Mucosa of rectum (tissue), 2 donors: ENCODE results near the gene MACROD2.

Experiments
- H3K27ac ChIP-seq, 2 donors: one replicate each; pipeline ENCODE4 v1.7.0; 2013; ENCODE audit warnings: inconsistent platforms in 2 of 2, low read depth in 2 of 2, low read length in 2 of 2
- H3K27me3 ChIP-seq, 2 donors: one replicate each; pipeline ENCODE4 v1.7.0; 2013; ENCODE audit warnings: low read length in 2 of 2; ENCODE audit not compliant: control insufficient read depth in 2 of 2, insufficient read depth in 2 of 2
- H3K36me3 ChIP-seq, 2 donors: one replicate each; pipeline ENCODE4 v1.7.0; 2013; ENCODE audit warnings: low read length in 2 of 2; ENCODE audit not compliant: control insufficient read depth in 2 of 2, insufficient read depth in 2 of 2
- H3K4me1 ChIP-seq, 2 donors: one replicate each; pipeline ENCODE4 v1.7.0; 2013; ENCODE audit warnings: low read length in 2 of 2, mild to moderate bottlenecking in 1 of 2; ENCODE audit not compliant: control insufficient read depth in 2 of 2, insufficient read depth in 2 of 2
- H3K4me3 ChIP-seq, 2 donors: one replicate each; pipeline ENCODE4 v1.7.0; 2013; ENCODE audit warnings: low read length in 2 of 2
- H3K9ac ChIP-seq, 2 donors: one replicate each; pipeline ENCODE4 v1.7.0; 2013; ENCODE audit warnings: low read length in 2 of 2, low read depth in 1 of 2, mild to moderate bottlenecking in 1 of 2
- H3K9me3 ChIP-seq, 2 donors: one replicate each; pipeline ENCODE4 v1.7.0; 2013; ENCODE audit warnings: low read length in 2 of 2; ENCODE audit not compliant: control insufficient read depth in 2 of 2
- donor health status: healthy.
- donor health status: Normal muscosa, but diverticular disease.

Gene MACROD2

DNA sequence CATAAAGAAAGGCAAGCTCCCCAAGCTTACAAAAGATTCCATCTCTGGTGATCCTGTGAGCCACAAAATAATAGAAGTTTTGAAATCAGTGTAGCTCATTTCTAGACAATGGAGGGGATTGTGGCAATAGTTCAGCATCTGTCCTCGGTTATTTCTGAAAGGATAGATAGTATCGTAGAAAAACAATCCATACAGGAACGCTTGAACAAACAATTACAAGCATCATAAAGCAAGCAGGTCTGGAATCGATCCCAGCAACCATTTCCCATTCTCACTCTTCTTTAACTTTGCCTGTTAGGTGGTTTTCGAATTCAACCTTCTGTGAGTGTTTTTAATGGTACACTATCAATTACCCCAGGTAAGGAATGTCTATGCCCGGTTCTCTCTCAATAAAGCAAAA lies 1646.8 kb downstream of the MACROD2 start:
- H3K4me1 ChIP-seq: no peaks in the 10 kb centered on the region
- H3K36me3 ChIP-seq: no peaks in the 10 kb centered on the region
- no peaks in the 10 kb centered on the region for H3K9me3 ChIP-seq
- H3K27me3 ChIP-seq: no peaks in the 10 kb centered on the region
- H3K4me3 ChIP-seq: no peak overlapping the region
- no peak overlapping the region for H3K9ac ChIP-seq
- no peak overlapping the region for H3K27ac ChIP-seq

DNA sequence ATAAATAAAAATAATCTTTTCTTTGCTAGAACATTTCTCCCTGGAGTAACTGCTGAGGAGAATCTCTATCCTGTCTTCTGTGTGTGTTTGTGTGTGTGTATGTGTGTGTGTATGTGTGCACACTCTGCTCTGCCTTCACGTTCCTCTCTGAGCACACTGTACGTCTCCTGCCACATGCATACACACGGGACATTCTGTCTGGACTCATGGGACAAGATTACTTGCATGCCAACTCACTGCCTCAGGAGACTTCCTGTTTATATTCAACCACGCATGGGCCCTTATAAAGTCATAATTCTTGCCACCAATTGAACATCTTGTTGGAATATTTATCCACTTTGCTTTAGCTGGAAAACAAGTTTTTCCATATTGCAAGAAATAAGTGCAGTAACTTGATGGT lies 1647.4 kb downstream of the MACROD2 start:
- no peak overlapping the region for H3K27ac ChIP-seq

DNA sequence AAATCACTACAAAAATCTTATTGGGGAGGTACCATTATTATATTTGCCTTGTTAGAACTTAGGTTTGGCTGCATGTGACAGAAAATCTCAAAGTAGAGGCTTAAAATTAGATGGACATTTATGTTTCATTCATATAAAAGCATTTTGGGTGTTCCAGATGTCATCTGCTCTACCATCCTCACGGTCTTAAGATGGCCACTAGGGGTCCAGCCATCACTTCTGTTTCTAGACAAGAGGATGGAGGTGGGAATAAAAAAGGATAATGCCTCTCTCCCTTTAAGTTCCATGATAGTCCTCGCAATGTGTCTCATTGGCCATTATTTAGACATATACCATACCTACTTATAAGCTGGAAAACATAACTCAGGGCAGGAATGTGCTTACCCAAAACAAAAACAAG lies 1648.4 kb downstream of the MACROD2 start:
- Histone ChIP-seq H3K27ac (no peak overlapping the region), H3K4me3 (no peak overlapping the region), H3K4me1 (no peaks in the 10 kb centered on the region), H3K36me3 (no peaks in the 10 kb centered on the region), H3K27me3 (no peaks in the 10 kb centered on the region), H3K9ac (no peak overlapping the region), H3K9me3 (no peaks in the 10 kb centered on the region)

More for the DNA sequence above, 1647.4 kb downstream of the MACROD2 start:
- Histone ChIP-seq H3K9ac (no peak overlapping the region), H3K27me3 (no peaks in the 10 kb centered on the region), H3K4me1 (no peaks in the 10 kb centered on the region), H3K9me3 (no peaks in the 10 kb centered on the region), H3K36me3 (no peaks in the 10 kb centered on the region), H3K4me3 (no peak overlapping the region)

DNA sequence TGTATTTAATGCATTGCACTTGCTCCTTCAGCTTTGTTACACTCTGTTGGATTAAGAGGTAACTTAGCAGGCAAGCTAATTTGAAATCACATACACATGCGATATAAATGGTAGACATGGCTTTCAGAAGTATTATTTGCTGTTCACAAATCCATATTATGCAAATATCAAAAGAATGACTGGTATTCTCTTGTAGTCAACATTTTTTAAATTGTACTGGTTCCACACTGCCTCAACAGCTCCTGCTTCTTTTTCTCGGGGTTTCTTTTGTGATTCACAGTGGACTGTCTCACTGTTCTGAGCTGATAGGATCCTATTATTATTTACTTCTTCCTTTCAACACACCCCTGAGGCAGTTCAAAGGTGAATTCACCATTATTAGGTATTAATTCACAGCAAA lies 1650.5 kb downstream of the MACROD2 start:
- no peaks in the 10 kb centered on the region for H3K36me3 ChIP-seq
- no peaks in the 10 kb centered on the region for H3K4me1 ChIP-seq
- H3K27ac ChIP-seq: no peak overlapping the region
- no peaks in the 10 kb centered on the region for H3K27me3 ChIP-seq
- no peak overlapping the region for H3K4me3 ChIP-seq
- H3K9ac ChIP-seq: no peak overlapping the region
- no peaks in the 10 kb centered on the region for H3K9me3 ChIP-seq

DNA sequence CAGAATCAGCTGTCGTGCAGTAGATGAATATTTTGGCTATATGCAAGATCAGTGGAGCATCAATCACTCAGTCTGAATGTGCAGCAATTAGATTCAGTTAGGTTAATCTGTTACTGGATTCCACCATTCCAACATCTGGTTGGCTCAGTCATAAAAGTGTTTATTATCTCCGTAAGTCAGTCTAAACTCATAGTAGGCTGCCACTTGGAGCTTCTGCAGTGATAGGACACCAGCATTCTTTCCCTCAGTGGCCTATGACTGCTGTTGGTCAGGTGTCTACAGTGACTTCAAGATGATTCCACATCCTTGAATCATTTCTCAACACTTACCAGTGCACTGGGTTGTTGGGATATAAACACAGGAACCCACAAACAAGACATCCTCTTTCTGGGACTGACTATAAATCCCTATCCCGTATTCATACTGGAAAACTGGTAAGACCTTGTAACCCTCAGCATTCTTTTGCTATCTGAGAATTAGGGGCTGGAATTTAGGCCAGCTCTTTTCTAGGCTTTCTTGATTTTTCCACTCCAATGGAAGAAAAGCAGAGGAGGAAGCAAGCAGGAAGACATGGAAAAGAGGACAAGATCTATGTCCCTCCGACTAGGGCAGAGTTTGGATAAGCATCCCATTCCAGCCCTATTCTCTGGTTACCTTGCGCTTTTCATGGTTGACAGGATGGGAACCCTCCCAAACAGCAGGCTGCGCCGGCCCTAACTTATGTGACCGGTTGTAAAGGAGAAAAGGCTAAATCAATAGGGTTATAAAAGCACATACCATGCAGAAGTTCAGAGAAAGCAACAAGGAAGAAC lies 1658.3 kb downstream of the MACROD2 start:
- no peaks in the 10 kb centered on the region for H3K4me1 ChIP-seq
- no peaks in the 10 kb centered on the region for H3K9me3 ChIP-seq
- H3K4me3 ChIP-seq: no peak overlapping the region
- H3K36me3 ChIP-seq: no peaks in the 10 kb centered on the region
- no peaks in the 10 kb centered on the region for H3K27me3 ChIP-seq
- no peak overlapping the region for H3K27ac ChIP-seq
- no peak overlapping the region for H3K9ac ChIP-seq

DNA sequence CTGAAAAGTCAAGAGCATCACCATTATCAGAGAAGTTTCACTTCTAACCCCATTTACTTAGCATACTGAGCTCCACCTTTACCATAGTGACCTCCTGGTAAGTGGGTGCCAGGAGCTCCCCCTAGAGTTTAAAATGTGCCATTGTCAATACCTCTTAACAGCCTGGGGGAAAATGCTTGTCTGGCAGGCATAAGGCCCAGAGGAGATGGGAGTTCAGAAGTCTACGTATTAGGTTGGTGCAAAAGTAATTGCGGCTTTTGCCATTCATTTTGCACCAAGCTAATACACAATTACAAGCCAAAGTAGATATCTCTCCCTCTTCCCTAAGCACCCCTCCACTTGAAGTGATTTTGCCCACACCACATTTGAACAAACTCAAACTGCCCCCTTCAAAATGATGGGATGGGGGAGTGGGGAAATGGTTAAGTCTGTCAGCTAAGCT lies 1658.9 kb downstream of the MACROD2 start:
- no peak overlapping the region for H3K27ac ChIP-seq
- no peak overlapping the region for H3K9ac ChIP-seq
- H3K27me3 ChIP-seq: no peaks in the 10 kb centered on the region
- H3K9me3 ChIP-seq: no peaks in the 10 kb centered on the region
- H3K4me3 ChIP-seq: no peak overlapping the region
- H3K36me3 ChIP-seq: no peaks in the 10 kb centered on the region
- no peaks in the 10 kb centered on the region for H3K4me1 ChIP-seq

DNA sequence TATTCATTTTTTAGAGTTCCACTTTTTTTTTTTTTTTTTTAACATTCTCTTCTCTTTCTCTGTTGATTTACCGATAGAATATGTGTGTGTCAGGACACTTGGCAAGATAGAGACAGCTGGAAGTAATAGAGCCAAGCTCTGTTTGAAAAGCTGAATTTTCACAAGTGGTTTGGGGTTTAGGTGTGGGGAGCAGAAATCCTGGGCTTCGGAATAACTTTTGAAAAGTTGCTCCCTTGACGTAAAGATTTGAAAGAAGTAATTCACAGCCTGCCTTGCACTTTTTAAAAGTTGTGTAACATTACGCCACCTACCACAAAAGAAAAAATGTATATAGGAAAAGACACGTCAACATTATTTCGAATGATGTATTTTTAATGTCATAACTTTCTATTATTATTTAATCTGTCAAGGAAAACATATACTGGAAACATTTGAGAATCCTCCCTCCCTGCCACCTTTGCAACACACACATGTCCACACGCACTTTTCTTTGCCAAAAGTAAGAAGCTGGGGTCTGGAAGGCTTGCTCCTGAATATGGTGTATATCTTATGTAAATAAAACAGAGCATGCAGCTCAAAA lies 1660.1 kb downstream of the MACROD2 start:
- H3K9ac ChIP-seq: no peak overlapping the region
- H3K36me3 ChIP-seq: no peaks in the 10 kb centered on the region
- H3K27ac ChIP-seq: no peak overlapping the region
- H3K4me3 ChIP-seq: no peak overlapping the region
- H3K27me3 ChIP-seq: no peaks in the 10 kb centered on the region
- H3K9me3 ChIP-seq: no peaks in the 10 kb centered on the region
- H3K4me1 ChIP-seq: no peaks in the 10 kb centered on the region

DNA sequence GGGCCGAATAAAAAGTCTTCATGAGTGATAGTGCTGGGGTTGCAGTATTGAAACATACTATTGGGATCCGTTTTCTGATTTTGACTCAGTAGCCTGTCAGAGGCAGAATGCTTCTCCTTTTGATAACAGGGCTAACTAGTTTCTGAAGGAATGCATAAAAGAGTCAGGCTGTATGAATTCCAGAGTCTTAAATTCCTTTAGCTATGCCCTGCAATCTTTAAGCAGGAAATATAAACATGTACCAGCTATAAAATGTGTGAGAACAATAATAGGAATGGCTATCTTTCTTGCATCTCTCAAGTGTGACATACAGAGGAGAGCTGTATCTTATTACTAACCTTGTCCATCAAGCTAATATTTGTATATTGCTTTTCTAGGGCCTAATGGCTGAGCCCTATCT lies 1660.8 kb downstream of the MACROD2 start:
- Histone ChIP-seq H3K27me3 (no peaks in the 10 kb centered on the region), H3K4me3 (no peak overlapping the region), H3K9me3 (no peaks in the 10 kb centered on the region)

DNA sequence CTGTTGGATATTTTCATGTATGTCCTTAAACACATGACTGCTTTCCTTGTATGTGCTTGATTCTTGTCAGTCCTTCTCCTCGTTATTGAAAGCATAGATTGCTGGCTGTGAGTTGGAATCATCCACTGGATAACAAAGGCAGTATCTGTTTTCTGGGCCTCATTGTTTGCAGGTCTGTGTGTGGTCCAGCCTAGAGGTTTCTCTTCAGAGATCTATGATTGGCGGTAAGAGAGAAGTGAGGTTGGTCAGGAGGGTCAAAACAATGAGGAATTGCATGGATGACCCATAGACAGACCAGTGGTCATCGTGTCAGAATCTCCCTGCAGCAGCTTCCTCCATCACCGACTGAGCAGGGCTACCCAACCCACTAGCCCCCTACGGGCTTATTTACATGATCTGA lies 1663.0 kb downstream of the MACROD2 start:
- no peak overlapping the region for H3K27ac ChIP-seq
- no peaks in the 10 kb centered on the region for H3K4me1 ChIP-seq
- no peak overlapping the region for H3K9ac ChIP-seq
- H3K27me3 ChIP-seq: no peaks in the 10 kb centered on the region
- H3K4me3 ChIP-seq: no peak overlapping the region
- H3K36me3 ChIP-seq: no peaks in the 10 kb centered on the region
- no peaks in the 10 kb centered on the region for H3K9me3 ChIP-seq

More for the DNA sequence above, 1660.8 kb downstream of the MACROD2 start:
- no peaks in the 10 kb centered on the region for H3K36me3 ChIP-seq
- no peak overlapping the region for H3K9ac ChIP-seq
- no peaks in the 10 kb centered on the region for H3K4me1 ChIP-seq
- H3K27ac ChIP-seq: no peak overlapping the region

DNA sequence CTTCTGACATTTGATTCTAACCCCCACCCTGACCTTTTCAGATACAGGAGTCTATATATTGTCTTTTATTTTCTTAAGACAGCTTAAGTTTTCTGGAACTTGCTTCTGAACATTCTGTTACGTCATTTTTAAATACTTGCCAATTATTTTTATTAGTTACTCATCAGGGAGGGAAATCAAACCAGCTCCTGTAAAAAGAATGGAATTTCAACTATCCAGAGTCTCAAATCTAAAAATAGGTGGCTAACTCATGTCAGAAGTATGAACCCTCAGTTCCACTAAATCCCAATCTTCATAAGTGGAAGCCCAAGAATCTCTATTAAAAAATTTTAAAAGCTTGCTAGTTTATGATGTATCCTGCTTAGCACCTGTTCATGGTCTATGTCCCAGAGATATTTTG lies 1677.9 kb downstream of the MACROD2 start:
- no peaks in the 10 kb centered on the region for H3K36me3 ChIP-seq
- H3K4me1 ChIP-seq: no peaks in the 10 kb centered on the region
- no peaks in the 10 kb centered on the region for H3K27me3 ChIP-seq
- H3K9ac ChIP-seq: no peak overlapping the region
- H3K27ac ChIP-seq: no peak overlapping the region
- no peak overlapping the region for H3K4me3 ChIP-seq
- no peaks in the 10 kb centered on the region for H3K9me3 ChIP-seq
